Osteocyte (in vitro differentiated cells): Measurements from ENCODE around the gene SASS6. TPM values are rescaled to one million over a fixed set of nuclear protein-coding genes. Genes with fewer than 3 reads are reported as not detected.

ENCODE experiments used
- DNase-seq: peaks from one replicate; pipeline ENCODE4 v3.0.0; 2021; ENCODE audit warnings: mixed read lengths; ENCODE audit not compliant: unreplicated experiment; ENCODE audit errors: extremely low spot score
- H3K27ac Mint-ChIP-seq: one replicate; pipeline ENCODE4 v1.8.0; 2021; ENCODE audit warnings: mild to moderate bottlenecking, mixed read lengths; ENCODE audit not compliant: unreplicated experiment
- H3K27me3 Mint-ChIP-seq: one replicate; pipeline ENCODE4 v1.8.0; 2021; ENCODE audit warnings: mixed read lengths; ENCODE audit not compliant: unreplicated experiment
- H3K36me3 Mint-ChIP-seq: one replicate; pipeline ENCODE4 v1.8.0; 2021; ENCODE audit warnings: mixed read lengths; ENCODE audit not compliant: unreplicated experiment
- H3K4me1 Mint-ChIP-seq: one replicate; pipeline ENCODE4 v1.8.0; 2021; ENCODE audit warnings: mixed read lengths; ENCODE audit not compliant: unreplicated experiment
- H3K4me3 Mint-ChIP-seq: one replicate; pipeline ENCODE4 v1.8.0; 2021; ENCODE audit warnings: mild to moderate bottlenecking, moderate library complexity, mixed read lengths; ENCODE audit not compliant: unreplicated experiment
- H3K9me3 Mint-ChIP-seq: one replicate; pipeline ENCODE4 v1.8.0; 2021; ENCODE audit warnings: mixed read lengths; ENCODE audit not compliant: unreplicated experiment
- total RNA-seq: library from RNA; stranded (reverse); gene quantifications from 2 replicates; pipeline ENCODE4 v1.2.1, GENCODE V29; 2021
- TF ChIP-seq, protein P1 (sequence below): fragments of 200-600 bp; sonication (generic); IDR thresholded peaks from 2 replicates; pipeline ENCODE4 v1.5.0; 2021; ENCODE audit warnings: antibody characterized with exemption, mild to moderate bottlenecking, moderate library complexity

Gene SASS6
- total RNA-seq, 1 donor from 2014 or later: 3.2 TPM

DNA sequence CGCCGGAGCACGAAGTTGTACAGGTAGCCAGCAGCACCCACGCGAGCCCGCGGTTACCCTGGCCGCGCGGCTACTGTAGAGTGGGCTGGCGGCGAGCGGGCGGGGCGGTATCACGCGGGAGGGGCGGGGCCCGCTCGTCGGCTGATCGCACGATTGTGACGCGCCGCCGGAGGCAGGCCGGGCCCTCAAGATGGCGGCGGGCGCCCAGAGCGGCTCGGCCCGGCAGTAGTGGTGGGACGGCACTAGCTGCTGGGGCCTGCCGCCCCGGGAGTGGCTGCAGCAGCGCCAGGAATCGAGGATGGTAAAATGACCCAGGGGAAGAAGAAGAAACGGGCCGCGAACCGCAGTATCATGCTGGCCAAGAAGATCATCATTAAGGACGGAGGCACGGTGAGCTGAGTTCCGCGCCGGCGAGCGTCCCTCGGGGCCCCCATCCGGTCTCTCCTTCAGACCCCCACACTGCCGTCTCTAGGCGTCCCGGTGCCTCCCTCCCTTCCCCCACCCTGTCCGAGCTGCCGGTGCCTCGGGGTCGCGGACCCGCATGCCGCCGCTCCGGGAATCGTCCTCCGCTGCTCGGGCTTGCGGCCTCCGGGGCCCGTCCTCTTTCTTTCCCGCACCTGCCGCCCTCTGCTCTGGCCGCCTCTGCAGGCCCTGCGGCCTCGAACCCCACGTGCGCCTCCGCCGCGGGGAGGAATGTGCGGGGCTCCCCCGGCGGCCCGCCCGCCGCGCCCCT lies 94.6 kb downstream of the SASS6 start:
- H3K27me3 Mint-ChIP-seq: no peaks in the 10 kb centered on the region
- peaks cover 45% of the 10 kb centered on the region for H3K4me1 Mint-ChIP-seq
- peak; percentile 95 for DNase-seq
- H3K4me3 Mint-ChIP-seq: peak overlapping the region; percentile 97
- H3K9me3 Mint-ChIP-seq: no peaks in the 10 kb centered on the region
- TF ChIP-seq, protein P1, sequence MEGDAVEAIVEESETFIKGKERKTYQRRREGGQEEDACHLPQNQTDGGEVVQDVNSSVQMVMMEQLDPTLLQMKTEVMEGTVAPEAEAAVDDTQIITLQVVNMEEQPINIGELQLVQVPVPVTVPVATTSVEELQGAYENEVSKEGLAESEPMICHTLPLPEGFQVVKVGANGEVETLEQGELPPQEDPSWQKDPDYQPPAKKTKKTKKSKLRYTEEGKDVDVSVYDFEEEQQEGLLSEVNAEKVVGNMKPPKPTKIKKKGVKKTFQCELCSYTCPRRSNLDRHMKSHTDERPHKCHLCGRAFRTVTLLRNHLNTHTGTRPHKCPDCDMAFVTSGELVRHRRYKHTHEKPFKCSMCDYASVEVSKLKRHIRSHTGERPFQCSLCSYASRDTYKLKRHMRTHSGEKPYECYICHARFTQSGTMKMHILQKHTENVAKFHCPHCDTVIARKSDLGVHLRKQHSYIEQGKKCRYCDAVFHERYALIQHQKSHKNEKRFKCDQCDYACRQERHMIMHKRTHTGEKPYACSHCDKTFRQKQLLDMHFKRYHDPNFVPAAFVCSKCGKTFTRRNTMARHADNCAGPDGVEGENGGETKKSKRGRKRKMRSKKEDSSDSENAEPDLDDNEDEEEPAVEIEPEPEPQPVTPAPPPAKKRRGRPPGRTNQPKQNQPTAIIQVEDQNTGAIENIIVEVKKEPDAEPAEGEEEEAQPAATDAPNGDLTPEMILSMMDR: no peak
- peaks cover 2% of the 10 kb centered on the region for H3K36me3 Mint-ChIP-seq
- peak overlapping the region; percentile 98 for H3K27ac Mint-ChIP-seq

DNA sequence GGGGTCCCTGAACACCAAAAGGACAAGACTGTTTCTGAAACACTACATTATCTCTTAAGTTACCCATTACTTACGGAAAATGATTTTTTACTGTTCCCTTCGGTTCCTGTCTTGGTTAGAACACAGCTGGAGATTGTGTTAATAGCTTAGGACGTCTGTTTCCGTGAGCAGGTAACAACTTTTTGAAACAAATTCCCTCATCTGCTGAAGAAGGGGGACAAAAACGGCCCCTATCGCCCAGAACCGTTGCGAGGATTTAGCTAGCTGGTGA lies 95.1 kb downstream of the SASS6 start:
- TF ChIP-seq, protein P1: no peak
- Mint-ChIP-seq H3K4me1 (peaks cover 42% of the 10 kb centered on the region), H3K36me3 (peaks cover 2% of the 10 kb centered on the region), H3K4me3 (peak overlapping the region; percentile 97), H3K27me3 (no peaks in the 10 kb centered on the region), H3K9me3 (no peaks in the 10 kb centered on the region), H3K27ac (peak overlapping the region; percentile 98)
- no peak for DNase-seq

DNA sequence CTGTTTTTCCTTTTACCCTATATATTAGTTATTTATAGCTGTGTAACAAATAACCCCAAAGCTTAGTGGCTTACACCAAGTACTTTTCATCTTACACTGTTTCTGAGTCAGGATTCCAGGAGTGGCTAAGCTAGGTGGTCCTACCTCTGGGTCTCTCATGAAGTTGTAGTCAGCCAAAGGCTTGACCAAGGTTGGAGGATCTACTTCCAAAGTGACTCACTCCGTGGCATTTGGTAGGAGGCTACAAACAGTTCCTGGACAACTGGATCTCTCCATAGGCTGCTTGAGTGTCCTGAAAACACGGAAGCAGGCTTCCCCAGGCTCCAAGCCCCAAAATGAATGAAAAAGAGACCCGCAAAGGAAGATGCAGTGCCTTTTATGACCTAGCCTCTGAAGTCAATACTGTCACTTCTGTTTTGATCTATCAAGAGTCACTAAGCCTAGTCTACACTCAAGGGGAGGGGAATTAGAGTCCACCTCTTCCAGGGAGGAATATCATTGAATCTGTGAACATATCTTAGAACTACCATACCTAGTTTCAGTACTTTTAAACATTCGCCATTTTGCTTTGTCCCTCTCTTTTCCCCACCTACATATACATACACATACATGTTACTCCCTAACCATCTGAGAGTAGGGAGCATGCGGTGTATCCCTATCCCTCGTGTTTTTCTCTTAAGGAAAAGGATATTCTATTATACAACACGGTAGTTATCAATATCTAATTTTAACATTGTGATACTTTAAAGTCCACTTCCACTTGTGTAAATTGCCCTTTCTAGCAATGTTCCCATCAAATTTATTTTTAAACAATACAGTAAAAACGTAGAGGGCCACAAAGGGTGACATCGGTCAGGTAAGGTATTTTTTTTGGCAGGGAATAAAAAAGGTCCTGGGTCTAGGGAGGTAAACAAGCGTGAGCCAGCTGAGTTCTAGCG lies 95.7 kb downstream of the SASS6 start:
- TF ChIP-seq, protein P1: no peak
- H3K27me3 Mint-ChIP-seq: no peaks in the 10 kb centered on the region
- peak overlapping the region; percentile 98 for H3K27ac Mint-ChIP-seq
- H3K36me3 Mint-ChIP-seq: peaks cover 2% of the 10 kb centered on the region
- H3K4me3 Mint-ChIP-seq: peak overlapping the region; percentile 97
- peaks cover 36% of the 10 kb centered on the region for H3K4me1 Mint-ChIP-seq
- no peak for DNase-seq
- H3K9me3 Mint-ChIP-seq: no peaks in the 10 kb centered on the region

DNA sequence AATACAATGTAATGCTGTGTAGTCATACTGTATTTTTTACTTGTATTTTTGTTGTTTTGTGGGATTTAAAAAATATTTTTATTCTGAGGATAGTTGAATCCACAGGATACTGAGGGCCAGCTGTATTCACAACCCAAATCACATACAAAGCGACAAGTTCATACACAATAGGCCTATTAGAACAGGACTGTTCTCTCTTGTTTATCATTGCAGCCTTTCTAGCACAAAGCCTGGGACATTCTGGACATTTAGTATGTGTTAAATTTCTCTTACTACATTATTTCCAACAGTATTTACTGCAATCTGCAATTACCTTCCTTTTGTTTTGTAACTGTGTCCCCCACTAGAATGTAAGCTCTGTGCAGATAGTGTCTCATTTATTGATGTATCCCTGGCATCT lies 97.5 kb downstream of the SASS6 start:
- Mint-ChIP-seq H3K27ac (no peak overlapping the region), H3K4me1 (peaks cover 25% of the 10 kb centered on the region), H3K9me3 (no peaks in the 10 kb centered on the region), H3K36me3 (peaks cover 2% of the 10 kb centered on the region), H3K27me3 (no peaks in the 10 kb centered on the region), H3K4me3 (no peak overlapping the region)
- DNase-seq: no peak
- TF ChIP-seq, protein P1: no peak

DNA sequence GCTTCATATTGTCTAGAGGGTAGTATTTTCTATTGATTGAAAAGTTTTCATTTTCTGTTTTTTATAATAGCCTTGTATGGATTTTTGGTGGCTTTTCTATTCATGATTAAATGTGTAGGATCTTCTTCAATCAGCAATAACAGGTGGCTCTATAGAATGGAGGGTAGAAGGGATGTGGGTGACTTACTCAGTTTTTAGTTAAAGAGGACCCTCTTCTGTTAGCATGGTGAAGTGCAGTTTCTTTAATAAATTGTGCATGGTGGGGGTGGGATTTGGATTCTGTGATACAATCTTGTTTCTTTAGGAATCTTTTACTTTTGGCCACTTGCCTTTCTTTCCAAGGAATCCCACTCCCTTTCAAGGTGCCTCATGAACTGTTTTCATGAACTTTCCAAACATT lies 98.3 kb downstream of the SASS6 start:
- H3K4me1 Mint-ChIP-seq: peaks cover 18% of the 10 kb centered on the region
- no peaks in the 10 kb centered on the region for H3K9me3 Mint-ChIP-seq
- no peak for DNase-seq
- TF ChIP-seq, protein P1: peak; percentile 44
- no peak overlapping the region for H3K4me3 Mint-ChIP-seq
- H3K27ac Mint-ChIP-seq: peak overlapping the region; percentile 53
- peaks cover 2% of the 10 kb centered on the region for H3K36me3 Mint-ChIP-seq
- H3K27me3 Mint-ChIP-seq: no peaks in the 10 kb centered on the region
